Karpas-422 (cell line): ENCODE measurements around the gene CYB561A3. TPM values are rescaled to one million over a fixed set of nuclear protein-coding genes. Genes with fewer than 3 reads are reported as not detected.
A peak's percentile ranks its signal among the peaks of the same experiment; 100 is the strongest.
"Not testable (repeated sequence)": the region's sequence is repeated elsewhere in the genome, so short reads cannot be mapped to it uniquely, and the experiment has no call there.

Experiments
- DNase-seq: peaks from one replicate; pipeline ENCODE4 v3.0.0-alpha.2; 2015
- H2AFZ ChIP-seq: fragments of 200-600 bp; sonication (generic); 2 replicates; pipeline ENCODE4 v1.6.1; 2014; ENCODE audit warnings: antibody characterized with exemption, low read length, mixed read lengths
- H3K27ac ChIP-seq: fragments of 200-600 bp; sonication (generic); 2 replicates; pipeline ENCODE4 v1.5.1; 2014; ENCODE audit warnings: mild to moderate bottlenecking, low read length, moderate library complexity
- H3K27me3 ChIP-seq: fragments of 200-600 bp; sonication (generic); 2 replicates; pipeline ENCODE4 v1.6.1; 2014; ENCODE audit warnings: low read length, mixed read lengths
- H3K36me3 ChIP-seq: fragments of 200-600 bp; sonication (generic); 2 replicates; pipeline ENCODE4 v1.6.1; 2014; ENCODE audit warnings: low read length, mixed read lengths; ENCODE audit not compliant: insufficient read depth
- H3K4me1 ChIP-seq: fragments of 200-600 bp; sonication (generic); 2 replicates; pipeline ENCODE4 v1.6.1; 2014; ENCODE audit warnings: mild to moderate bottlenecking, low read length, mixed read lengths
- H3K4me2 ChIP-seq: fragments of 200-600 bp; sonication (generic); 2 replicates; pipeline ENCODE4 v1.6.1; 2014; ENCODE audit warnings: low read length, low read depth, mild to moderate bottlenecking; ENCODE audit not compliant: poor library complexity, severe bottlenecking
- H3K4me3 ChIP-seq: fragments of 200-600 bp; sonication (generic); 2 replicates; pipeline ENCODE4 v1.5.1; 2014; ENCODE audit warnings: mild to moderate bottlenecking, antibody characterized with exemption, low read length, mixed read lengths
- H3K79me2 ChIP-seq: fragments of 200-600 bp; sonication (generic); 2 replicates; pipeline ENCODE4 v1.6.1; 2014; ENCODE audit warnings: mild to moderate bottlenecking, low read length, mixed read lengths
- H3K9ac ChIP-seq: fragments of 200-600 bp; sonication (generic); 2 replicates; pipeline ENCODE4 v1.6.0; 2014; ENCODE audit warnings: low read length
- H3K9me2 ChIP-seq: fragments of 200-600 bp; sonication (generic), shearing (Covaris generic); replicated peaks from 2 replicates; pipeline ENCODE4 v1.6.0; 2014; ENCODE audit warnings: mild to moderate bottlenecking, low read length, moderate library complexity; ENCODE audit not compliant: insufficient read depth
- H3K9me3 ChIP-seq: fragments of 300-700, 200-600 bp; sonication (generic); 2 replicates; pipeline ENCODE4 v1.6.1; 2014; ENCODE audit warnings: low read length, mixed read lengths
- H4K20me1 ChIP-seq: fragments of 200-600 bp; sonication (generic); 2 replicates; pipeline ENCODE4 v1.6.1; 2014; ENCODE audit warnings: mild to moderate bottlenecking, antibody characterized with exemption, low read length, low read depth; ENCODE audit not compliant: insufficient read depth
- total RNA-seq: library from RNA; depleted of rRNA; stranded (reverse); fragments of >200 nt; shearing (Covaris generic); gene quantifications from 2 replicates; pipeline ENCODE4 v1.2.3, GENCODE V29; 2014; ENCODE audit warnings: low replicate concordance

CYB561A3 gene
- total RNA-seq, 1 experiment from 2014 or later, result 51.3 TPM

DNA sequence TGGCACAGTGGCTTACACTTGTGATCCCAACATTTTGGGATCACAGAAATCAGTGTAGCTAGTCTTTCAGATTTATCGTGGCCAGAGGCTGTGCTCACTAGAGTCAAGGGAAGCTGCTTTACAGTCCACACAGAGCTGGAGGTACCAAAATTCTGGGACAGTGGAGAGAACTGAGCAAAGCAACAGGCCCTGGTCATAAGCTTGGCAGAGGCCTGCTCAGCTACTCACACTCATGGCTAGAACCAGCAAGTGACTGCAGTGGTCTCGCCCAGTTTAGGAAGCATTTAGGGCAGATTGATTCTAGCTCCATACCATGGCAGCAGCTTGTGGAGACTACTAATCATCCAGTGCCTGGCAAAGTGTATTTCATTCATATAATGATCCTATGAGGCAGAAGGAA, 39.5 kb upstream of the CYB561A3 start:
- Histone ChIP-seq H3K79me2 (no peaks in the 10 kb centered on the region; the same call in 1 of the 2 replicates), H3K9me2 (no peaks in the 10 kb centered on the region), H3K27me3 (no peaks in the 10 kb centered on the region), H3K4me2 (no peak overlapping the region), H3K27ac (no peak overlapping the region), H3K36me3 (peaks cover 31% of the 10 kb centered on the region; the same call in 1 of the 2 replicates), H3K4me3 (no peak overlapping the region), H3K9me3 (no peaks in the 10 kb centered on the region), H2AFZ (no peak overlapping the region), H3K4me1 (no peaks in the 10 kb centered on the region), H3K9ac (no peak overlapping the region), H4K20me1 (no peaks in the 10 kb centered on the region)
- no peak for DNase-seq

GRCh38 chr11:61392981-61393595, 31.4 kb upstream of the CYB561A3 start:
- H3K9ac ChIP-seq, result peak overlapping the region; percentile 84
- H3K9me3 ChIP-seq, result no peaks in the 10 kb centered on the region
- H3K4me3 ChIP-seq, result peak overlapping the region; percentile 92
- H4K20me1 ChIP-seq, result no peaks in the 10 kb centered on the region
- no peaks in the 10 kb centered on the region for H3K9me2 ChIP-seq
- H3K79me2 ChIP-seq, result peaks cover 26% of the 10 kb centered on the region
- peaks cover 20% of the 10 kb centered on the region for H3K4me1 ChIP-seq
- no peaks in the 10 kb centered on the region for H3K27me3 ChIP-seq
- H3K4me2 ChIP-seq, result peak overlapping the region; percentile 78
- peak overlapping the region; percentile 58; the same call in 1 of the 2 replicates for H3K27ac ChIP-seq
- H2AFZ ChIP-seq, result peak overlapping the region; percentile 100
- H3K36me3 ChIP-seq, result peaks cover 10% of the 10 kb centered on the region; the same call in 1 of the 2 replicates
- no peak for DNase-seq

DNA sequence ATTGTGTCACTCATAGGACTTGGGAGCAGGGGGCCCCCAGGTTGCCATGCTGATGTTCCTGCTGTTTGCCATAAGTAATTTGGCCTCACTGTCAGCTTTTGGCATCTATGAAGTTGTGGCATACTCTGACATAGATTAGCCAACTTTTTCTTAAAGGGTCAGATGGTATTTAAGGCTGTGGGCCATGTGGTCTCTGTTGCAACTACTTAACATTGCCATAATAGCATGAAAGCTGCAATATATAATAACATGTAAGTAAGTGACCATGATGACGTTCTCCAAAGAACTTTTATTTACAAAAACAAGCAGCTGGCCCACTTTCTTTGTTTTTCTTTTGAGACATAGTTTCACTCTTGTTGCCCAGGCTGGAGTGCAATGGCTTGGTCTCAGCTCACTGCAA, 28.5 kb upstream of the CYB561A3 start:
- no peaks in the 10 kb centered on the region for H3K27me3 ChIP-seq
- DNase-seq, result no peak
- H3K9me2 ChIP-seq, result no peaks in the 10 kb centered on the region
- no peak overlapping the region for H3K4me2 ChIP-seq
- no peak overlapping the region for H2AFZ ChIP-seq
- H3K27ac ChIP-seq, result no peak overlapping the region
- H3K9ac ChIP-seq, result no peak overlapping the region
- H3K9me3 ChIP-seq, result no peaks in the 10 kb centered on the region
- H4K20me1 ChIP-seq, result no peaks in the 10 kb centered on the region
- H3K36me3 ChIP-seq, result peaks cover 7% of the 10 kb centered on the region; the same call in 1 of the 2 replicates
- H3K4me3 ChIP-seq, result no peak overlapping the region
- H3K79me2 ChIP-seq, result peaks cover 26% of the 10 kb centered on the region
- peaks cover 23% of the 10 kb centered on the region for H3K4me1 ChIP-seq

GRCh38 chr11:61384271-61385242, 22.9 kb upstream of the CYB561A3 start:
- H3K4me2 ChIP-seq, result no peak overlapping the region
- H3K36me3 ChIP-seq, result no peaks in the 10 kb centered on the region
- H3K9me2 ChIP-seq, result no peaks in the 10 kb centered on the region
- peaks cover 3% of the 10 kb centered on the region; the same call in 1 of the 2 replicates for H3K4me1 ChIP-seq
- no peaks in the 10 kb centered on the region for H3K27me3 ChIP-seq
- no peak overlapping the region for H3K9ac ChIP-seq
- no peaks in the 10 kb centered on the region for H3K79me2 ChIP-seq
- no peak overlapping the region for H2AFZ ChIP-seq
- no peak overlapping the region for H3K27ac ChIP-seq
- H3K9me3 ChIP-seq, result no peaks in the 10 kb centered on the region
- no peak overlapping the region for H3K4me3 ChIP-seq
- peak; percentile 57 for DNase-seq
- H4K20me1 ChIP-seq, result no peaks in the 10 kb centered on the region

GRCh38 chr11:61383859-61384258, 22.2 kb upstream of the CYB561A3 start:
- H3K4me2 ChIP-seq, H3K4me1 ChIP-seq: not testable (repeated sequence)

GRCh38 chr11:61380884-61381283, 19.2 kb upstream of the CYB561A3 start:
- Histone ChIP-seq H3K27me3 (no peaks in the 10 kb centered on the region), H3K4me2 (no peak overlapping the region), H3K9ac (no peak overlapping the region), H3K9me2 (no peaks in the 10 kb centered on the region), H4K20me1 (no peaks in the 10 kb centered on the region), H2AFZ (no peak overlapping the region), H3K36me3 (no peaks in the 10 kb centered on the region), H3K27ac (no peak overlapping the region), H3K4me1 (peaks cover 3% of the 10 kb centered on the region; the same call in 1 of the 2 replicates), H3K79me2 (no peaks in the 10 kb centered on the region), H3K4me3 (no peak overlapping the region), H3K9me3 (no peaks in the 10 kb centered on the region)
- DNase-seq, result peak; percentile 29

More at GRCh38 chr11:61383859-61384258, 22.2 kb upstream of the CYB561A3 start:
- H3K36me3 ChIP-seq, H3K9me2 ChIP-seq, H3K79me2 ChIP-seq, H3K4me3 ChIP-seq, DNase-seq, H2AFZ ChIP-seq, H3K9me3 ChIP-seq, H4K20me1 ChIP-seq, H3K9ac ChIP-seq, H3K27me3 ChIP-seq, H3K27ac ChIP-seq: not testable (repeated sequence)

GRCh38 chr11:61378713-61379313, 17.1 kb upstream of the CYB561A3 start:
- no peak for DNase-seq
- Histone ChIP-seq H3K79me2 (no peaks in the 10 kb centered on the region), H3K9me2 (no peaks in the 10 kb centered on the region), H3K4me3 (no peak overlapping the region), H3K9ac (no peak overlapping the region), H3K9me3 (no peaks in the 10 kb centered on the region), H3K4me1 (no peaks in the 10 kb centered on the region), H3K27me3 (no peaks in the 10 kb centered on the region), H4K20me1 (no peaks in the 10 kb centered on the region), H3K27ac (no peak overlapping the region), H3K4me2 (no peak overlapping the region), H3K36me3 (no peaks in the 10 kb centered on the region; the same call in 1 of the 2 replicates), H2AFZ (no peak overlapping the region)
